ENCODE results near the gene AGBL5. TPM values are rescaled to one million over a fixed set of nuclear protein-coding genes. Genes with fewer than 3 reads are reported as not detected.

Gene AGBL5
- total and polyA plus RNA-seq, 4 donors, result 8.6 to 22.3 (median 14.4) TPM

DNA sequence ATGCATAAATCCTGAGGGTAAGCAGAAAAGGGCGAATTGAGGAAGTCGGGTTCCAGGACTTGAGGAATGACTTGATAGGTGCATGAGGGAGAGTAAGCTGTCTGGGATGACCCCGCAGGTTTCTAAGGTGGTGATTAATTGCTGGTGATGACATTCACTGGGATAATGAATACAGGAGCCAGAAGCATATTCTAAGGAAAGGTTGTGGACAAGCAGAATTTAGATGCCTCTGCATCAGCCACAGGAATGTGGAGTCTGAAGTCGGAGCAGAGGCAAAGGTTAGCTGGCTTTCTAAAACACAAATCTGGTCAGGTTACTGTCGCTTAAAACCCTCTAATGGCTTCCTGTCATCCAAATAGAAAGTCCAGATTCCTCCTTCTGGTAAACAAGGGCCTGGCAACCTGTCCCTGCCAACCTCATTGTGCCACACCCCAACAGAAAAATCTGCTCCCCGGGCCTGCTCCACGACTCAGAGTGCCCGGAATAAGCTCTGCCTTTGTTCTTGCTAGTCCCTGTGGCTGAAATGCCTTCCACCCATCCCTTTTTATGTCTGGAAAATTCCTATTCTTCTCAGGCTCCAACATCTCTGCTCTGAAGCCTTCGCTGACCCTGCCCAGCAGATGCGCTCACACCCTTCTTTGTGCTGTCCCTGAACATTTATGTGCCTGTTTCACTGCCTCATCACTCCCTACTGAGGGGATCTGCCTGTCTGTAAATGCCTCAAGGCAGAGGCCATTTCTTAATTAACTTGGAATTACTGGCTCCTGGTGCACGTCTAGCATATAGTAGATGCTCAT, 30.0 kb upstream of the AGBL5 start:
- TF ChIP-seq, protein P1, sequence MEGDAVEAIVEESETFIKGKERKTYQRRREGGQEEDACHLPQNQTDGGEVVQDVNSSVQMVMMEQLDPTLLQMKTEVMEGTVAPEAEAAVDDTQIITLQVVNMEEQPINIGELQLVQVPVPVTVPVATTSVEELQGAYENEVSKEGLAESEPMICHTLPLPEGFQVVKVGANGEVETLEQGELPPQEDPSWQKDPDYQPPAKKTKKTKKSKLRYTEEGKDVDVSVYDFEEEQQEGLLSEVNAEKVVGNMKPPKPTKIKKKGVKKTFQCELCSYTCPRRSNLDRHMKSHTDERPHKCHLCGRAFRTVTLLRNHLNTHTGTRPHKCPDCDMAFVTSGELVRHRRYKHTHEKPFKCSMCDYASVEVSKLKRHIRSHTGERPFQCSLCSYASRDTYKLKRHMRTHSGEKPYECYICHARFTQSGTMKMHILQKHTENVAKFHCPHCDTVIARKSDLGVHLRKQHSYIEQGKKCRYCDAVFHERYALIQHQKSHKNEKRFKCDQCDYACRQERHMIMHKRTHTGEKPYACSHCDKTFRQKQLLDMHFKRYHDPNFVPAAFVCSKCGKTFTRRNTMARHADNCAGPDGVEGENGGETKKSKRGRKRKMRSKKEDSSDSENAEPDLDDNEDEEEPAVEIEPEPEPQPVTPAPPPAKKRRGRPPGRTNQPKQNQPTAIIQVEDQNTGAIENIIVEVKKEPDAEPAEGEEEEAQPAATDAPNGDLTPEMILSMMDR (IDR thresholded peaks at IDR 0.05; ENCODE audit: control extremely low read depth, extremely low read depth), result no peak
- peaks cover 0 to 14% (median 13%) of the 10 kb centered on the region in 5 donors for H3K4me1 ChIP-seq (ENCODE audit: control insufficient read depth in 5 of 5, insufficient read depth in 5 of 5, low read length in 5 of 5)
- H3K27me3 ChIP-seq (ENCODE audit: control insufficient read depth in 3 of 3, insufficient read depth in 3 of 3, low read length in 2 of 3), result no peaks in the 10 kb centered on the region
- H3K9ac ChIP-seq (ENCODE audit: insufficient read depth in 1 of 2, low read length in 2 of 2), result no peak overlapping the region
- no peaks in the 10 kb centered on the region for H3K9me3 ChIP-seq (ENCODE audit: control insufficient read depth in 4 of 4, insufficient read depth in 3 of 4, low read length in 3 of 4)
- H3K27ac ChIP-seq (ENCODE audit: low read depth in 1 of 2, low read length in 1 of 2), result peak overlapping the region in 1 of 2 donors; percentile 27
- peaks cover 3 to 25% (median 8%) of the 10 kb centered on the region in 4 donors for H3K36me3 ChIP-seq (ENCODE audit: control insufficient read depth in 4 of 4, insufficient read depth in 4 of 4, low read length in 4 of 4)
- 77 to 84% methylated on average over 11 of the region's 11 CpGs for WGBS, 2 donors
- H3K4me3 ChIP-seq, result no peak overlapping the region
- DNase-seq (no peak), ATAC-seq (ENCODE audit: insufficient read depth, low FRiP score) (no peak)

DNA sequence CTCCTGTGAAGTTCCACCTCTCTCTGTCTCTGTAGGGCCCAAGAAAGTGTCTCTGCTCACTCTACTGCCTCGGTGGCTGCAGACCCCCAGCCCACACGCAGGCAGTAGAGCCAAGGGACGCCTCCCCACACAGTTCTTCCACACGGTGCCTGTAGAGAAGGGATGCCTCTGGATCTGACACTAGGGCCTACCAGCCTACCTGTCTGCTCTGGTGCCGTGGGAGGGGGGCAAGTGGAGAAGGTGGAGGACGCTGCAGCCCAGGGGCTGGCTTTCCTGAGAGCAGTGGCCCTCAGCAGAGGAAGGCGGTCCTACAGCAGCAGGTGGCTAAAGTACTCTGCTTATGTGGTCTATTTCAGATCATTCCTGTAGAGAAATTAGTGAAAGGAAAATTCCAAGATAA, 27.7 kb upstream of the AGBL5 start:
- Histone ChIP-seq H3K4me3 (no peak overlapping the region), H3K27me3 (ENCODE audit: control insufficient read depth in 3 of 3, insufficient read depth in 3 of 3, low read length in 2 of 3) (no peaks in the 10 kb centered on the region), H3K36me3 (ENCODE audit: control insufficient read depth in 4 of 4, insufficient read depth in 4 of 4, low read length in 4 of 4) (peaks cover 4 to 30% (median 9%) of the 10 kb centered on the region in 4 donors), H3K9me3 (ENCODE audit: control insufficient read depth in 4 of 4, insufficient read depth in 3 of 4, low read length in 3 of 4) (no peaks in the 10 kb centered on the region), H3K27ac (ENCODE audit: low read depth in 1 of 2, low read length in 1 of 2) (no peak overlapping the region), H3K9ac (ENCODE audit: insufficient read depth in 1 of 2, low read length in 2 of 2) (no peak overlapping the region), H3K4me1 (ENCODE audit: control insufficient read depth in 5 of 5, insufficient read depth in 5 of 5, low read length in 5 of 5) (peaks cover 0 to 14% (median 13%) of the 10 kb centered on the region in 5 donors)
- TF ChIP-seq, protein P1 (IDR thresholded peaks at IDR 0.05; ENCODE audit: control extremely low read depth, extremely low read depth), result no peak
- DNase-seq (no peak), ATAC-seq (ENCODE audit: insufficient read depth, low FRiP score) (no peak)
- WGBS, 2 donors, result 91 to 92% methylated on average over 7 of the region's 7 CpGs

DNA sequence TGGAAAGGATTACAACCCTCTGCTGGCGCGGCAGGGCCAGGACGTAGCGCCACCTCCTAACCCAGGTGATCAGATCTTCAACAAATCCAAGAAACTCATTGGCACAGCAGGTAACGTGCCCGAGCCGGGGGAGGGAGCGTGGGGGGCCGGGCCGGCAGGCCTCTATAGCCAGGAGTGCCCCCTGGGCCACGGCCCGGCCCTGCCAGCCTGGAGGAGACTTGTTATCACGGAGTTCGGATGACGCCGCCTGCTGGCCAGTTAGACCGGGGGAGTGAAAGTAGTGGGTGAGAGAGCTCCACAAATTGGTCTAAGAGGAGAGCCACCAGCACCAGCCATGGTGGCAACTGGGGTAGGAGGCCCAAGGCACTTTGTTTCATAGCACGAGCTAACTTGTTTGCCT, 27.3 kb upstream of the AGBL5 start:
- Histone ChIP-seq H3K4me1 (ENCODE audit: control insufficient read depth in 5 of 5, insufficient read depth in 5 of 5, low read length in 5 of 5) (peaks cover 0 to 14% (median 13%) of the 10 kb centered on the region in 5 donors), H3K27me3 (ENCODE audit: control insufficient read depth in 3 of 3, insufficient read depth in 3 of 3, low read length in 2 of 3) (no peaks in the 10 kb centered on the region), H3K27ac (ENCODE audit: low read depth in 1 of 2, low read length in 1 of 2) (no peak overlapping the region), H3K9me3 (ENCODE audit: control insufficient read depth in 4 of 4, insufficient read depth in 3 of 4, low read length in 3 of 4) (no peaks in the 10 kb centered on the region), H3K36me3 (ENCODE audit: control insufficient read depth in 4 of 4, insufficient read depth in 4 of 4, low read length in 4 of 4) (peaks cover 4 to 31% (median 9%) of the 10 kb centered on the region in 4 donors), H3K9ac (ENCODE audit: insufficient read depth in 1 of 2, low read length in 2 of 2) (no peak overlapping the region), H3K4me3 (no peak overlapping the region)
- DNase-seq (no peak), ATAC-seq (ENCODE audit: insufficient read depth, low FRiP score) (no peak)
- WGBS, 2 donors, result 86 to 94% methylated on average over 18 of the region's 18 CpGs
- TF ChIP-seq, protein P1 (IDR thresholded peaks at IDR 0.05; ENCODE audit: control extremely low read depth, extremely low read depth), result no peak
